ENCODE results near the gene PPP3CB.

DNA sequence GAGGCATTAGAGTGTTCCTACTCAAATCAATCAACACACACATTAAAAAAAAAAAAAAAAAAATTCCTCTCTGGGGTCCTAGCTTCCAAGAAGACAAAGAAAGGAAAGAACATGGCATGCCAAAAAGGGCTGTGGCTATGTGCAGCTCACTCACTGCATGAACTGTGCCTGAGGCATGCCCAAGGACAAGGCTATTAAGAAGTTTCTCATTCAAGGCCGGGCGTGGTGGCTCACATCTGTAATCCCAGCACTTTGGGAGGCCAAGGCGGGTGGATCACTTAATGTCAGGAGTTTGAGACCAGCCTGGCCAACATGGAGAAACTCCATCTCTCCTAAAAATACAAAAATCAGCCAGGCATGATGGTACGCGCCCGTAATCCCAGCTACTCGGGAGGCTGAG, 41.9 kb upstream of the PPP3CB start:
- TF ChIP-seq CTCF (IDR thresholded peaks at IDR 0.05), result no peak
- no peak for TF ChIP-seq POLR2A (IDR thresholded peaks at IDR 0.05)
- TF ChIP-seq POLR2AphosphoS5 (IDR thresholded peaks at IDR 0.05), result no peak

All from prostate gland (tissue), 2 donors.